ENCODE data around the gene RAP1A. TPM values are rescaled to one million over a fixed set of nuclear protein-coding genes. Genes with fewer than 3 reads are reported as not detected.

RAP1A gene
- total and polyA plus RNA-seq, 12 donors, result 64.2 to 120 (median 99.7) TPM

GRCh38 chr1:111649227-111649626, 29.6 kb downstream of the RAP1A start:
- DNase-seq (no peak), ATAC-seq (peak in 3 of 8 donors; percentile 39 to 60 (median 47))
- no peaks in the 10 kb centered on the region for H3K27me3 ChIP-seq
- H3K36me3 ChIP-seq, result peaks cover 0 to 15% (median 0%) of the 10 kb centered on the region in 9 donors
- TF ChIP-seq, protein P1, sequence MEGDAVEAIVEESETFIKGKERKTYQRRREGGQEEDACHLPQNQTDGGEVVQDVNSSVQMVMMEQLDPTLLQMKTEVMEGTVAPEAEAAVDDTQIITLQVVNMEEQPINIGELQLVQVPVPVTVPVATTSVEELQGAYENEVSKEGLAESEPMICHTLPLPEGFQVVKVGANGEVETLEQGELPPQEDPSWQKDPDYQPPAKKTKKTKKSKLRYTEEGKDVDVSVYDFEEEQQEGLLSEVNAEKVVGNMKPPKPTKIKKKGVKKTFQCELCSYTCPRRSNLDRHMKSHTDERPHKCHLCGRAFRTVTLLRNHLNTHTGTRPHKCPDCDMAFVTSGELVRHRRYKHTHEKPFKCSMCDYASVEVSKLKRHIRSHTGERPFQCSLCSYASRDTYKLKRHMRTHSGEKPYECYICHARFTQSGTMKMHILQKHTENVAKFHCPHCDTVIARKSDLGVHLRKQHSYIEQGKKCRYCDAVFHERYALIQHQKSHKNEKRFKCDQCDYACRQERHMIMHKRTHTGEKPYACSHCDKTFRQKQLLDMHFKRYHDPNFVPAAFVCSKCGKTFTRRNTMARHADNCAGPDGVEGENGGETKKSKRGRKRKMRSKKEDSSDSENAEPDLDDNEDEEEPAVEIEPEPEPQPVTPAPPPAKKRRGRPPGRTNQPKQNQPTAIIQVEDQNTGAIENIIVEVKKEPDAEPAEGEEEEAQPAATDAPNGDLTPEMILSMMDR (IDR thresholded peaks at IDR 0.05), result no peak
- no peak overlapping the region for H3K4me3 ChIP-seq
- 84 to 85% methylated on average over 10 of the region's 10 CpGs for WGBS, 2 donors
- intact Hi-C loops (cut with DNase I), result no loop called here
- no peak overlapping the region for H3K27ac ChIP-seq
- H3K4me1 ChIP-seq, result peaks cover 4 to 65% (median 31%) of the 10 kb centered on the region in 9 donors
- no peaks in the 10 kb centered on the region for H3K9me3 ChIP-seq

GRCh38 chr1:111649648-111650047, 30.1 kb downstream of the RAP1A start:
- H3K36me3 ChIP-seq, result peaks cover 0 to 15% (median 0%) of the 10 kb centered on the region in 9 donors
- no peak overlapping the region for H3K27ac ChIP-seq
- WGBS, 2 donors, result 76 to 85% methylated on average over 1 of the region's 1 CpG
- no peak for DNase-seq
- no peaks in the 10 kb centered on the region for H3K27me3 ChIP-seq
- no peak overlapping the region for H3K4me3 ChIP-seq
- no peaks in the 10 kb centered on the region for H3K9me3 ChIP-seq
- peaks cover 4 to 65% (median 29%) of the 10 kb centered on the region in 9 donors for H3K4me1 ChIP-seq
- ATAC-seq, result no peak
- intact Hi-C loops (cut with DNase I), result loop anchor here in 2 of 10 donors (5.0 kb wide), 2 partner anchors 142 to 167 kb away; no protein-coding TSS in a partner anchor
- TF ChIP-seq, protein P1 (IDR thresholded peaks at IDR 0.05), result no peak

GRCh38 chr1:111653709-111654108, 34.1 kb downstream of the RAP1A start:
- WGBS, 2 donors, result 90 to 97% methylated on average over 1 of the region's 1 CpG
- ATAC-seq, result no peak
- H3K27ac ChIP-seq, result peak overlapping the region in 1 of 10 donors; percentile 16

GRCh38 chr1:111654839-111655238, 35.2 kb downstream of the RAP1A start:
- ATAC-seq, result no peak
- DNase-seq, result no peak
- intact Hi-C loops (cut with DNase I), result loop anchor here in 4 of 10 donors (2.0 to 5.0 kb wide), 3 partner anchors 146 to 173 kb away; no protein-coding TSS in a partner anchor
- H3K9me3 ChIP-seq, result no peaks in the 10 kb centered on the region
- no peak overlapping the region for H3K27ac ChIP-seq
- no peaks in the 10 kb centered on the region for H3K27me3 ChIP-seq
- H3K4me3 ChIP-seq, result no peak overlapping the region
- H3K36me3 ChIP-seq, result peaks cover 0 to 15% (median 0%) of the 10 kb centered on the region in 9 donors
- 66 to 76% methylated on average over 4 of the region's 4 CpGs for WGBS, 2 donors
- TF ChIP-seq, protein P1 (IDR thresholded peaks at IDR 0.05), result no peak
- H3K4me1 ChIP-seq, result peaks cover 0 to 65% (median 19%) of the 10 kb centered on the region in 9 donors

More at GRCh38 chr1:111653709-111654108, 34.1 kb downstream of the RAP1A start:
- no peaks in the 10 kb centered on the region for H3K27me3 ChIP-seq
- H3K36me3 ChIP-seq, result peaks cover 0 to 15% (median 0%) of the 10 kb centered on the region in 9 donors
- no peaks in the 10 kb centered on the region for H3K9me3 ChIP-seq
- H3K4me3 ChIP-seq, result no peak overlapping the region
- TF ChIP-seq, protein P1 (IDR thresholded peaks at IDR 0.05), result no peak
- H3K4me1 ChIP-seq, result peaks cover under 1 to 64% (median 28%) of the 10 kb centered on the region in 9 donors
- DNase-seq, result no peak
- intact Hi-C loops (cut with DNase I), result loop anchor here in 3 of 10 donors (2.0 to 5.0 kb wide), 3 partner anchors 145 to 171 kb away; no protein-coding TSS in a partner anchor
